GM13976 (cell line): ENCODE data around the gene PLA2G4D.

Experiments
- DNase-seq: peaks from one replicate; pipeline ENCODE4 v3.0.0; 2012; ENCODE audit warnings: low spot score
- CTCF ChIP-seq: IDR thresholded peaks from 2 replicates; pipeline ENCODE4 v1.5.1; 2012; ENCODE audit warnings: borderline replicate concordance, mild to moderate bottlenecking; ENCODE audit not compliant: insufficient read depth; ENCODE audit errors: extremely low read depth, missing control alignments, control extremely low read depth
- in situ Hi-C: fragments of 300-500 bp; cut with MboI; formaldehyde crosslinking; loops from one replicate; pipeline ENCODE4 v1.12.0; 2022; ENCODE audit warnings: low sequenced_read_pairs, mixed read lengths, inconsistent platforms; ENCODE audit not compliant: unreplicated experiment

The PLA2G4D gene

GRCh38 chr15:42070976-42071350 is 23.4 kb downstream of the PLA2G4D start:
- TF ChIP-seq CTCF: no peak
- in situ Hi-C loops: no loop called here
- no peak for DNase-seq

GRCh38 chr15:42070279-42070975 is 23.9 kb downstream of the PLA2G4D start:
- TF ChIP-seq CTCF: no peak
- no peak for DNase-seq
- in situ Hi-C loops: no loop called here

DNA sequence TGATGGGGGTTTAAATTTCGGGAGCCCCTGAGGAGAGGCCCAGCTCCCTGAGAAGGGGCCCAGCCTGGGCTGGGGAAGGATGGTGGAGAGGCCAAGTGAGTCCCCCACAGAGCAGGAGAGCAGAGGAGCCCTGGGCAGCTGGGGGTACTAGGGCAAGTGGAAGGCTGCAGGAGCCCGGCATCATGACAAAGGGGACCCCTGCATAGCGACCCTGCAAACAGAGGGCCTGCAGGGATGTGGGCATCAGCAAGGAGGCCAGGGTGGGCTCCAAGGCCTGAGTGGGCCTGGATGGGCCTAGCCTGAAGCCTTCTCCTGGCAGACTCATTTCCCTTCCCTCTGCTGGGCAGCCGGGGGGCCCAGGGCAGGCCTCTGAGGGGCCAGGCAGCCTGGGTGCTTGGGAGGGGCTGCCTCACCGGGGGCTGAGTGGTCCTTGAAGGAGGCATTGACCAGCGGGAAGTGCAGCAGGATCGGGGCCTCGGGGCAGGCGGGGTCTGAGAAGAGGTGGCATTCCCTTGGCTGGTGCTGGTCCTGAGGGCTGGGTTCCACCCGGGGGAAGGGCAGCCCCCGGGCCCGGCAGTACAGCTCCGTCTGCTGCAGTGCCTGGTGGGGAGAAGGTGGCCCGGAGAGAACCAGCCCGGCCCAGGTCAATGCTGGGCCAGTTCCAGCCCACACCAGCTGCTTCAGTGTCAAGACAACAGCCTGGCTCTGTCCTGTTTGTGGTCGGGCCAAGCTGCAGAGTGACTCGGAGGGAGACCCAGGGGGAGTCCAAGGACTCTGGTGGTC is 24.7 kb downstream of the PLA2G4D start:
- no peak for DNase-seq
- in situ Hi-C loops: no loop called here
- TF ChIP-seq CTCF: no peak

DNA sequence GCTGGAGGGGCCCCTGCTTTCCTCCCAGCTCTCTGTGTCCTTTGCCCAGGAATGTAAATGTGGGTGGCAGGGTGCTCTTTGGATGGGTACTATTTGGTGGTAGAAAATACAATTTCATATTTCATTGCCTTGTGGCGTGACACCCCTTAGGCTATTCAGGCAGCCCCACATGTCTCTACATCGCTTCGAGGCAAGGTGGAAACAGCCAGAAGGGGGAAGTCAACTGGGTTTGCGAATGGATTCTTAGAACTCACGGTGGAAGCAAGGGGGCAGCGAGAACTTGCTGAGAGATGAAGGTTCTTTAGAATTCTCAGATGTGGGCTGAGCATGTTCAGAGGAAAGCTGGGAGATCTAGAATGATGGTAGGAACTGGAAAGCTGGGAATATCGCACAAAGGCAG is 25.3 kb downstream of the PLA2G4D start:
- no peak for DNase-seq
- no peak for TF ChIP-seq CTCF
- in situ Hi-C loops: no loop called here

DNA sequence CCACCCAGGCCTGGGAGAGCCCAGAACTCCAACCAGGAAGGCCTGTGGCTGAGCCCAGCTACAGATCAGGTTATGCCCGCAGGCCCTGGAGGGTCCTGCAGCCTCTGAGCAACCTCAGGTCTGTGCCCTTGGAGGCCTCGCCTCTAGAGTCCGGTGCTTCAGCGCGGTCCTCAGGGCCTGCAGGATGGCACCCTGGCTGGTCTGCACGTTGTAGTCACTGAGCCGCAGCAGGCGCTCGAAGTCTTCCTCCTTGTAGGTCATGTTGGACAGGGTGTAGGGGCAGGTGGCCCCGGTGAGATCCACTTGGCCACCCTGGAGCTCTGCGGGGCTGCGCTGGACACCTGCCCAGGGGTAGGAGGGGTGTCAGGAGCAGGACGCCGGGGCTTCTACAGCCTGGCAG is 25.8 kb downstream of the PLA2G4D start:
- TF ChIP-seq CTCF: no peak
- in situ Hi-C loops: no loop called here
- DNase-seq: no peak

DNA sequence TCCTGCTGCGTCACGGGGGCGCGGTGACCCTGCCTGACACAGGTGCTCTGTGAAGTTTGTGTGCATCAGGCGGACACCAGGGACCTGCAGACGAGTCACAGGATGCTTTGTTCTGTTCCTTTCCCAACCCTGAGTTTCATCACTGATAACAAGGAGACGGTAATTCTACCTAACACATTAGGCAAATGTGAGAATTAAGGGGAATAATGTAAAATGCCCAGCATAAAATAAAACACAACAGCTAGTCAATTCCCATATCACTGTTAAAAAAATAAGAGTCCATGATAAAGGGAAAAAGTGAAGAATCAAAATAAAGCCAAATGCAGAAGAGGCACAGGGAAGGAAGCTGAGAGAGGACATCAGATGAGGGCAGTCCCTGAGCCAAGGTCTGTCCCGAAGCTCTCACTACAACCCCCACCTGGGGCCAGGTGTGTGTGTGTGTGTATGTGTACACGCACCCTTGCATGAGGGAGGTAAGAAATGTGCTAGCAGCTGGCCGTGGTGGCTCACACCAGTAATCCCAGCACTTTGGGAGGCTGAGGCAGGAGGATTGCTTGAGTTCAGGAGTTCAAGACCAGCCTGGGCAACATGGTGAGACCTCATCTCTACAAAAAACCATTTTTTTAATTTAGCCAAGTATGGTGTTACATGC is 27.5 kb downstream of the PLA2G4D start:
- DNase-seq: no peak
- TF ChIP-seq CTCF: no peak
- in situ Hi-C loops: no loop called here
